Measurements from ENCODE around the gene ANO6. TPM values are rescaled to one million over a fixed set of nuclear protein-coding genes. Genes with fewer than 3 reads are reported as not detected.

ANO6 gene
- total RNA-seq, 1 experiment from 2014 or later, result 51.4 TPM

DNA sequence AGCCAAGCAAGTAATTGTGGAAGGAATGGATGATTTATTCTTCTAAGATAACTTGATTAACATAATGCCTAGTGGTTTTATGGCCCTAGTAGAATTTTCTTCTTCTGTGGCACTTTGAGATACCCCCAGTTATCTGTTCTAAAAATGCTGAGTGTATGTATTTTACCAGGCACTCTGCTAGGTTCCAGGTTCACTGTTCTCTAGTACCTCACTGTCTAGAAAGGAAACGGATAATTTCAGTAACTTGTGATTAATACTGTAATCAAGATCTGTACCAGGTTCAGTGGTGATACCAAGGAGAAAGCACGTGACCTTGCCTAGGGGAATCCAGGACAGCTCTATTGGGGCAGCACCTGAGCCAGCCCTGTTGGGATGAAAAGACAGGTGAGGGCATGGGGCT is 8.0 kb downstream of the ANO6 start:
- no peaks in the 10 kb centered on the region for H4K20me1 ChIP-seq (ENCODE audit: insufficient read depth)
- H3K9me3 ChIP-seq (ENCODE audit: insufficient read depth, low read depth), result no peaks in the 10 kb centered on the region
- BruUV-seq (replicated peaks), result no TSS peak
- H3K4me3 ChIP-seq, result no peak overlapping the region
- no peak overlapping the region for H3K27ac ChIP-seq
- no peak for DNase-seq
- H3K4me2 ChIP-seq, result no peak overlapping the region
- peaks cover 95% of the 10 kb centered on the region for H3K79me2 ChIP-seq (ENCODE audit: low read depth)
- intact Hi-C loops (cut with micrococcal nuclease; ENCODE audit: unreplicated experiment), result no loop called here
- ChIA-PET CTCF (no interaction called here), POLR2A (ENCODE audit: unreplicated experiment) (interaction anchor here (0.6 kb wide), 1 partner anchor 1863 kb away, joined by 3 read pairs; no protein-coding TSS in a partner anchor)
- TF ChIP-seq, protein P1, sequence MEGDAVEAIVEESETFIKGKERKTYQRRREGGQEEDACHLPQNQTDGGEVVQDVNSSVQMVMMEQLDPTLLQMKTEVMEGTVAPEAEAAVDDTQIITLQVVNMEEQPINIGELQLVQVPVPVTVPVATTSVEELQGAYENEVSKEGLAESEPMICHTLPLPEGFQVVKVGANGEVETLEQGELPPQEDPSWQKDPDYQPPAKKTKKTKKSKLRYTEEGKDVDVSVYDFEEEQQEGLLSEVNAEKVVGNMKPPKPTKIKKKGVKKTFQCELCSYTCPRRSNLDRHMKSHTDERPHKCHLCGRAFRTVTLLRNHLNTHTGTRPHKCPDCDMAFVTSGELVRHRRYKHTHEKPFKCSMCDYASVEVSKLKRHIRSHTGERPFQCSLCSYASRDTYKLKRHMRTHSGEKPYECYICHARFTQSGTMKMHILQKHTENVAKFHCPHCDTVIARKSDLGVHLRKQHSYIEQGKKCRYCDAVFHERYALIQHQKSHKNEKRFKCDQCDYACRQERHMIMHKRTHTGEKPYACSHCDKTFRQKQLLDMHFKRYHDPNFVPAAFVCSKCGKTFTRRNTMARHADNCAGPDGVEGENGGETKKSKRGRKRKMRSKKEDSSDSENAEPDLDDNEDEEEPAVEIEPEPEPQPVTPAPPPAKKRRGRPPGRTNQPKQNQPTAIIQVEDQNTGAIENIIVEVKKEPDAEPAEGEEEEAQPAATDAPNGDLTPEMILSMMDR (conservative IDR thresholded peaks at IDR 0.05), result no peak
- no peak for TF ChIP-seq EZH2 (IDR thresholded peaks at IDR 0.05; ENCODE audit: low read depth)
- peaks cover 24% of the 10 kb centered on the region for H3F3A ChIP-seq (ENCODE audit: insufficient read depth, low read depth)
- H3K36me3 ChIP-seq (ENCODE audit: low read depth), result peaks cover 6% of the 10 kb centered on the region; the same call in 1 of the 2 replicates
- peaks cover 34% of the 10 kb centered on the region for H3K4me1 ChIP-seq (replicated peaks; ENCODE audit: insufficient read depth)
- H3K9me2 ChIP-seq (ENCODE audit: insufficient read depth), result no peaks in the 10 kb centered on the region
- no peaks in the 10 kb centered on the region for H3K27me3 ChIP-seq (ENCODE audit: insufficient read depth, low read depth)
- H2AFZ ChIP-seq, result no peak overlapping the region

DNA sequence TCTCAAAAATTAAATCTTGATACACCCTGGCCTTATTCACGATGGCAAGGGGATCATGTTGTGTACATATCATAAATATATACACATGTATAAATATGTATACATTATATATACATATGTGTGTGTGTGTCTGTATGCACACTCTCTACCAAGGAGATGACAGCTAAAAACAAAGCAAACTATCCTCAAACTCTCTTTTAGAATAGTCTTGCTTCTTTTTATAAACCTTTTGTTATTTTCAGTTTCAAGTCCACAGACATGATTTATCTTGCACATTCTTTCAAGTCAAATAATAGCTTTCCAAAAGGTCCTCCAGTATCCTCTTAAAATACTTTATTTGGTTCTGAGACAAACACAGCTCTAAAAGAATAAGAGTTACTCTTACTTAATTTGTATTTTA is 8.4 kb downstream of the ANO6 start:
- Histone ChIP-seq H3K4me3 (no peak overlapping the region), H2AFZ (no peak overlapping the region), H3K9me3 (ENCODE audit: insufficient read depth, low read depth) (no peaks in the 10 kb centered on the region), H3K4me2 (no peak overlapping the region), H3K79me2 (ENCODE audit: low read depth) (peaks cover 94% of the 10 kb centered on the region), H4K20me1 (ENCODE audit: insufficient read depth) (no peaks in the 10 kb centered on the region), H3K4me1 (replicated peaks; ENCODE audit: insufficient read depth) (peaks cover 29% of the 10 kb centered on the region), H3F3A (ENCODE audit: insufficient read depth, low read depth) (peaks cover 20% of the 10 kb centered on the region), H3K9me2 (ENCODE audit: insufficient read depth) (no peaks in the 10 kb centered on the region), H3K27ac (no peak overlapping the region), H3K36me3 (ENCODE audit: low read depth) (peaks cover 9% of the 10 kb centered on the region; the same call in 1 of the 2 replicates), H3K27me3 (ENCODE audit: insufficient read depth, low read depth) (no peaks in the 10 kb centered on the region)
- ChIA-PET POLR2A (ENCODE audit: unreplicated experiment) (interaction anchor here (0.6 kb wide), 1 partner anchor 1863 kb away, joined by 3 read pairs; no protein-coding TSS in a partner anchor), CTCF (no interaction called here)
- intact Hi-C loops (cut with micrococcal nuclease; ENCODE audit: unreplicated experiment), result no loop called here
- BruUV-seq (replicated peaks), result no TSS peak
- DNase-seq, result no peak
- TF ChIP-seq EZH2 (IDR thresholded peaks at IDR 0.05; ENCODE audit: low read depth), result no peak
- TF ChIP-seq, protein P1 (conservative IDR thresholded peaks at IDR 0.05), result no peak

DNA sequence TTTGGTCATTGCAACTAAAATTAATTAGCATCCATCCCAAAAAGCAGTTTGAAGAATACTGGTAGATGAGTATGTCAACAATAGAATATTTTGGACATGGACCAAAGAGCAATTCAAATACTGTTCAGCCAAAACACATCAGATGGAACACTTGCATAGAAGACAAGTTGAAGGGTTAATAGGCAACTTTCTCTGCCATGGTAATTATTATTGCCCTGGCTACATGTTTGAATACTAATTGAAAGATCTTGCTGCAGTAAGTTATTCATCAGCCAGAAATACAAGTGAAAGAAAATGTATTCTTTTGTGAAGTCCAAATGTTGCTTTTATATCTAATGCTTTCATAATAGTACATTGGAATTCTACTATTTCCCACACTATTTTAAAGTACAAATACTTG is 10.1 kb downstream of the ANO6 start:
- no TSS peak for BruUV-seq (replicated peaks)
- POLR2A ChIA-PET (ENCODE audit: unreplicated experiment), result no interaction called here
- no peak for TF ChIP-seq EZH2 (IDR thresholded peaks at IDR 0.05; ENCODE audit: low read depth)
- TF ChIP-seq, protein P1 (conservative IDR thresholded peaks at IDR 0.05), result no peak
- Histone ChIP-seq H3K36me3 (ENCODE audit: low read depth) (peaks cover 22% of the 10 kb centered on the region), H2AFZ (no peak overlapping the region), H3K9me3 (ENCODE audit: insufficient read depth, low read depth) (no peaks in the 10 kb centered on the region), H3K9me2 (ENCODE audit: insufficient read depth) (no peaks in the 10 kb centered on the region), H3K27me3 (ENCODE audit: insufficient read depth, low read depth) (no peaks in the 10 kb centered on the region), H3K79me2 (ENCODE audit: low read depth) (peaks cover 91% of the 10 kb centered on the region), H4K20me1 (ENCODE audit: insufficient read depth) (no peaks in the 10 kb centered on the region), H3K27ac (no peak overlapping the region), H3K4me3 (no peak overlapping the region), H3K4me2 (no peak overlapping the region), H3K4me1 (replicated peaks; ENCODE audit: insufficient read depth) (peaks cover 22% of the 10 kb centered on the region), H3F3A (ENCODE audit: insufficient read depth, low read depth) (peaks cover 9% of the 10 kb centered on the region)
- CTCF ChIA-PET, result no interaction called here
- no peak for DNase-seq
- intact Hi-C loops (cut with micrococcal nuclease; ENCODE audit: unreplicated experiment), result no loop called here
